Gastrocnemius medialis (tissue), 4 donors: ENCODE results near the gene DGCR2.

ENCODE experiments used
- CTCF ChIP-seq, 5 experiments: fragments of 450-650 bp in 3 of 5; fragments of 200-600 bp in 2 of 5; sonication (generic) in 2 of 5; IDR thresholded peaks in 4 of 5; conservative IDR thresholded peaks in 1 of 5; 1 replicate in 4 of 5; 2 replicates in 1 of 5; pipeline ENCODE4 v1.5.1; 2016 to 2019; ENCODE audit warnings: antibody characterized with exemption in 5 of 5, mild to moderate bottlenecking in 3 of 5, moderate library complexity in 3 of 5
- POLR2A ChIP-seq, 2 donors: fragments of 450-650 bp; IDR thresholded peaks; one replicate each; pipeline ENCODE4 v1.6.1; 2017; ENCODE audit warnings: antibody characterized with exemption in 2 of 2, mild to moderate bottlenecking in 2 of 2, moderate library complexity in 2 of 2

- TF ChIP-seq CTCF (IDR thresholded peaks at IDR 0.05 in 4 of 5, conservative IDR thresholded peaks at IDR 0.05 in 1 of 5) (no peak), POLR2A (IDR thresholded peaks at IDR 0.05) (no peak)
Measured at GRCh38 chr22:19019679-19020032, 102.6 kb downstream of the DGCR2 start.
